ENCODE results near the gene EXOC4.

- TF ChIP-seq POLR2AphosphoS5 (IDR thresholded peaks at IDR 0.05; ENCODE audit: borderline replicate concordance, low read depth, low read length), result no peak
- TF ChIP-seq EZH2 (IDR thresholded peaks at IDR 0.05), result no peak
Observed at GRCh38 chr7:133339772-133340171, 86.9 kb downstream of the EXOC4 start.

Data from SK-N-MC (cell line).